ENCODE measurements around the gene U2AF2.

The U2AF2 gene

GRCh38 chr19:55663846-55664536, 9.2 kb downstream of the U2AF2 start:
- ChIA-PET POLR2A (interaction anchor here (0.8 kb wide), 1 partner anchor 10 kb away, joined by 4 read pairs; no protein-coding TSS in a partner anchor), CTCF (interaction anchor here (1.3 to 3.3 kb wide), 2 partner anchors 9 to 32 kb away, joined by 3 to 14 read pairs; partner anchors contain the start of gene U2AF2)
- no peak for DNase-seq (ENCODE audit: extremely low spot score)
- TF ChIP-seq CTCF (IDR thresholded peaks at IDR 0.05; ENCODE audit: control extremely low read depth, extremely low read depth, low read depth, missing control alignments) = no peak

DNA sequence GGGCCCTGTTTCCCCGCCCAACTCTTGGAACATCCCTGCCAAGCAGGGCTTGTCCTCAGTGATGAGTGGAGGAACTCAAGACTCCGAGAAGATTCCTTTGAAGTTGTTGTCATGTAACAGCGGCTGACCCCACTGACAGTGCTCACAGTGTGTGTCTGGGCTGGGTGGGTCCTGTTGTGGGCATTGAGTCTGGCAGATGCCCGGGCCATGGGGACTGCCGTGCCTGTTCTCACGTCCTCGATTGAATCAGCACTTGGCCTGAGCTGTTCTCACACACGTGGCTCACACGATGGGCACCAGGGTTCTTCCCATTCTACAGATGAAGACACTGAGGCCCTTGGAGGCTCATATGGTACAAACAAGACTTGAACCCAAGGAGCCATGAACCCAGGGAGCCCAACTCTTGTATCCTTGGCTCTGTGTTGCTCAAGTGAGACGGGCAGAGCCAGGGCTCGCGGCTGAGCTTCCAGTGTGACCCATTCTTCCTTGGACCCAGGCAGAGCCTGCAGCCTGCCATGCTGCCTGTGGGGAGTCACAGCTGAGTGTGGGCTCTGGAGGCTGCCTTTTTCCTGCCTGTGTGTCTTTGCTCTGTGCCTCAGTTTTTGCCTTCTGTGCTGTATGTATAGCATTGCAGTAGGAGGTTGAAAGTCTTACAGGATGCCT, 11.6 kb downstream of the U2AF2 start:
- no peak for TF ChIP-seq CTCF (IDR thresholded peaks at IDR 0.05; ENCODE audit: control extremely low read depth, extremely low read depth, low read depth, missing control alignments)
- DNase-seq (ENCODE audit: extremely low spot score) = no peak
- CTCF ChIA-PET = interaction anchor here (1.4 to 2.9 kb wide), 3 partner anchors 10 to 34 kb away, joined by 3 to 8 read pairs (median 5); no protein-coding TSS in a partner anchor

DNA sequence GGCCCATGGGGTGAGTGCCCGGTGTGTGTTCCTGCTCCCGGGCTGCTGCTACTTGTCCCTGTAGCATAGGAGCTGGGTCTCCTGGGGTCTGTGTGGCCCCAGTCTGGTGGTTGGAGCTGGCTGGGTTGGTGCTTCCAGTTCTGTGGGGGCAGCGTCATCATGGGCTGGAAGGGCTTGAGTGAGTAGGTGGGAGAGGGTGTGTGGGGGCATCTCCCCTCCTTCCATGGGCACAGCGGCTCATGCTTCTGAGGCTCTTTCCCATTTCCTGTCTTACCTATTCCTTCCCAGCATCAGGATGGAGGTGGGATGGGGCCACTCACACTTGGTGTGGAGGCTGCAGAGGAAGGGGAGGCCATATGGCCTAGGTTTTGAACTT, 12.2 kb downstream of the U2AF2 start:
- ChIA-PET POLR2A (interaction anchor here (0.6 kb wide), 1 partner anchor 9 kb away, joined by 6 read pairs; no protein-coding TSS in a partner anchor), CTCF (interaction anchor here (2.9 kb wide), 1 partner anchor 13 kb away, joined by 8 read pairs; no protein-coding TSS in a partner anchor)
- no peak for DNase-seq (ENCODE audit: extremely low spot score)
- TF ChIP-seq CTCF (IDR thresholded peaks at IDR 0.05; ENCODE audit: control extremely low read depth, extremely low read depth, low read depth, missing control alignments) = no peak

More for the DNA sequence above, 11.6 kb downstream of the U2AF2 start:
- POLR2A ChIA-PET = no interaction called here

- no peak for DNase-seq (ENCODE audit: extremely low spot score)
- ChIA-PET POLR2A (interaction anchor here (0.6 kb wide), 1 partner anchor 10 kb away, joined by 6 read pairs; no protein-coding TSS in a partner anchor), CTCF (interaction anchor here (0.9 to 2.9 kb wide), 2 partner anchors 11 to 13 kb away, joined by 3 to 8 read pairs; no protein-coding TSS in a partner anchor)
- no peak for TF ChIP-seq CTCF (IDR thresholded peaks at IDR 0.05; ENCODE audit: control extremely low read depth, extremely low read depth, low read depth, missing control alignments)
These were observed 12.7 kb downstream of the U2AF2 start for GRCh38 chr19:55667511-55667910.

DNA sequence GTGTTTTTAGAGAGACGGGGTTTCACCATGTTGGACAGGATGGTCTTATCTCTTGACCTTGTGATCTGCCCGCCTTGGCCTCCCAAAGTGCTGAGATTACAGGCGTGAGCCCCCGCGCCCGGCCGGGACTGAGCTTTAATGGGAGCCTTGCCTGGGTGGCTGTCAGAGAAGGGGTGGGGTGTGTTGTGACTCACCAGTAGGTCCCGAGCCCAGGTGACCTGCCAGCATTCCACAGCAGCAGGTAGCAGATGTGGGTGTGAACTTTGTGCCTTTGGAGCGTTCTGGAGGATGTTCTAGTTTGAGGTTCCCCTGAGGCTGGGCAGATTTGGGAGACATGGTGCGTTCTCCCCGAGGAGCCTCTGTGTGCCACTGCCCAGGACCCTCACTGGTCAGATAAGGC, 13.1 kb downstream of the U2AF2 start:
- ChIA-PET CTCF (interaction anchor here (0.9 to 2.9 kb wide), 3 partner anchors 11 to 35 kb away, joined by 3 to 8 read pairs (median 7); no protein-coding TSS in a partner anchor), POLR2A (no interaction called here)
- DNase-seq (ENCODE audit: extremely low spot score) = no peak
- no peak for TF ChIP-seq CTCF (IDR thresholded peaks at IDR 0.05; ENCODE audit: control extremely low read depth, extremely low read depth, low read depth, missing control alignments)

- POLR2A ChIA-PET = interaction anchor here (0.7 kb wide), 1 partner anchor 12 kb away, joined by 3 read pairs; no protein-coding TSS in a partner anchor
These were observed 13.9 kb downstream of the U2AF2 start for GRCh38 chr19:55668603-55669348.

More at GRCh38 chr19:55668603-55669348, 13.9 kb downstream of the U2AF2 start:
- no peak for DNase-seq (ENCODE audit: extremely low spot score)
- TF ChIP-seq CTCF (IDR thresholded peaks at IDR 0.05; ENCODE audit: control extremely low read depth, extremely low read depth, low read depth, missing control alignments) = no peak
- CTCF ChIA-PET = interaction anchor here (1.7 to 2.9 kb wide), 2 partner anchors 14 to 36 kb away, joined by 7 to 8 read pairs; no protein-coding TSS in a partner anchor

Measured in GM10248 (cell line).